ENCODE measurements around the gene TSC22D4. TPM values are rescaled to one million over a fixed set of nuclear protein-coding genes. Genes with fewer than 3 reads are reported as not detected.

TSC22D4 gene
- total and polyA plus RNA-seq, 9 of the 15 experiments (the other 6 are each of a cell fraction or from before 2014, with no cell fraction given) = 0.37 to 107 (median 28.7) TPM

DNA sequence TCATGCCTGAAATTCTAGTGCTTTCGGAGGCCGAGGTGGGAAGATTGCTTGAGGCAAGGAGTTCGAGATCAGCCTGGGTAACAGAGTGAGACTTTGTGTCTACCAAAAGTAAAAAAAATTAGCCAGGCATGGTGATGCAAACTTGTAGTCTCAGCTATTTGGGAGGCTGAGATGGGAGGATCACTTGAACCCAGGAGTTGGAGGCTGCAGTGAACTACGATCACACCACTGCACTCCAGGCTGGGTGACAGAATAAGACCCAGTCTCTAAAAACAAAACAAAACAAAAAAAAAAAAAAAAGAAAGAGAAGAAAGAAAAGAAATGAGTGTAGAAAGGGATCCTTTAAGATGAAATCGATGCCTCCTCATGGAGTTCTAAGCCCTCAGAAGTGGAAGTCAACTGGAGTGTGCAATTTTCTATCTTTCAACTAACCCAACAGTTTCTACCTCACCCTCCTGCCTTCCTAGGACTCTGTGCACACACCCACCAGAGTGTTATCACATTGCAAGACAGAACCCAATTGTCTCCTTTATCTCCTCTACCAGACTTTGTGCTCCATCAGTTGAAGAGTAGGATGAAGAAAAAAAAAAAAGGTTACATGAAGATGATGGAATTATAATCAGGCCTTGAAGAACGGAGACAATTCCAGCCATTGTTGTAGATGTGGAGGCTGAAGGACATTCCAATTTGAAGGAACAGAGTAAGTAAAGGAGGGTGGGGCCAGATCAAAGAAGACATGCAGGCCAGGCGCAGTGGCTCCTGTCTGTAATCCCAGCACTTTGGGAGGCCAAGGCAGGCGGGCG lies 31.6 kb upstream of the TSC22D4 start (continued):
- TF ChIP-seq, protein P1, sequence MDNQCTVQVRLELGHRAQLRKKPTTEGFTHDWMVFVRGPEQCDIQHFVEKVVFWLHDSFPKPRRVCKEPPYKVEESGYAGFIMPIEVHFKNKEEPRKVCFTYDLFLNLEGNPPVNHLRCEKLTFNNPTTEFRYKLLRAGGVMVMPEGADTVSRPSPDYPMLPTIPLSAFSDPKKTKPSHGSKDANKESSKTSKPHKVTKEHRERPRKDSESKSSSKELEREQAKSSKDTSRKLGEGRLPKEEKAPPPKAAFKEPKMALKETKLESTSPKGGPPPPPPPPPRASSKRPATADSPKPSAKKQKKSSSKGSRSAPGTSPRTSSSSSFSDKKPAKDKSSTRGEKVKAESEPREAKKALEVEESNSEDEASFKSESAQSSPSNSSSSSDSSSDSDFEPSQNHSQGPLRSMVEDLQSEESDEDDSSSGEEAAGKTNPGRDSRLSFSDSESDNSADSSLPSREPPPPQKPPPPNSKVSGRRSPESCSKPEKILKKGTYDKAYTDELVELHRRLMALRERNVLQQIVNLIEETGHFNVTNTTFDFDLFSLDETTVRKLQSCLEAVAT (IDR thresholded peaks at IDR 0.05) = 0 out of 4 replicates have a peak, but pooled peaks of 1 of the 2 experiments have one; percentile 61
- TF ChIP-seq ETV6 (IDR thresholded peaks at IDR 0.05; ENCODE audit: borderline replicate concordance in 1 of 2, low read depth in 2 of 2, low read length in 1 of 2) (no peak), ETV6 (CRISPR knock-in tag; IDR thresholded peaks at IDR 0.05; ENCODE audit: borderline replicate concordance) (no peak), TRIM24 (IDR thresholded peaks at IDR 0.05) (peak; percentile 81 to 86), ZBED1 (IDR thresholded peaks at IDR 0.05) (no peak), LARP7 (IDR thresholded peaks at IDR 0.05) (peak; percentile 75; the same call in 1 of the 2 replicates), FOXP1 (CRISPR knock-in tag; IDR thresholded peaks at IDR 0.05) (no peak), SIX5 (IDR thresholded peaks at IDR 0.05; ENCODE audit: borderline replicate concordance in 1 of 2, insufficient read depth in 1 of 2, low read depth in 1 of 2, low read length in 2 of 2) (no peak), TBL1XR1 (IDR thresholded peaks at IDR 0.05; ENCODE audit: low read length in 2 of 2) (peak in 1 of 2 experiments; percentile 78; a peak in 2 of 4 replicates), PYGO2 (tag; IDR thresholded peaks at IDR 0.05) (no peak), SMARCA4 (IDR thresholded peaks at IDR 0.05) (peak; percentile 98), MEIS2 (IDR thresholded peaks at IDR 0.05; ENCODE audit: partially characterized antibody) (peak; percentile 52), POLR2AphosphoS5 (IDR thresholded peaks at IDR 0.05; ENCODE audit: control insufficient read depth, insufficient read depth, low read depth, low read length) (peak; percentile 92), LEF1 (IDR thresholded peaks at IDR 0.05) (peak; percentile 91), CBX3 (IDR thresholded peaks at IDR 0.05; ENCODE audit: borderline replicate concordance in 1 of 2, low read length in 2 of 2) (no peak), CREM (IDR thresholded peaks at IDR 0.05; ENCODE audit: low read depth) (peak; percentile 71), ARID1B (IDR thresholded peaks at IDR 0.05) (peak; percentile 98)
- TF ChIP-seq, protein P2, sequence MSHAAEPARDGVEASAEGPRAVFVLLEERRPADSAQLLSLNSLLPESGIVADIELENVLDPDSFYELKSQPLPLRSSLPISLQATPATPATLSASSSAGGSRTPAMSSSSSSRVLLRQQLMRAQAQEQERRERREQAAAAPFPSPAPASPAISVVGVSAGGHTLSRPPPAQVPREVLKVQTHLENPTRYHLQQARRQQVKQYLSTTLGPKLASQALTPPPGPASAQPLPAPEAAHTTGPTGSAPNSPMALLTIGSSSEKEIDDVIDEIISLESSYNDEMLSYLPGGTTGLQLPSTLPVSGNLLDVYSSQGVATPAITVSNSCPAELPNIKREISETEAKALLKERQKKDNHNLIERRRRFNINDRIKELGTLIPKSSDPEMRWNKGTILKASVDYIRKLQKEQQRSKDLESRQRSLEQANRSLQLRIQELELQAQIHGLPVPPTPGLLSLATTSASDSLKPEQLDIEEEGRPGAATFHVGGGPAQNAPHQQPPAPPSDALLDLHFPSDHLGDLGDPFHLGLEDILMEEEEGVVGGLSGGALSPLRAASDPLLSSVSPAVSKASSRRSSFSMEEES (CRISPR knock-in tag; IDR thresholded peaks at IDR 0.05) = no peak
- TF ChIP-seq, protein P3, sequence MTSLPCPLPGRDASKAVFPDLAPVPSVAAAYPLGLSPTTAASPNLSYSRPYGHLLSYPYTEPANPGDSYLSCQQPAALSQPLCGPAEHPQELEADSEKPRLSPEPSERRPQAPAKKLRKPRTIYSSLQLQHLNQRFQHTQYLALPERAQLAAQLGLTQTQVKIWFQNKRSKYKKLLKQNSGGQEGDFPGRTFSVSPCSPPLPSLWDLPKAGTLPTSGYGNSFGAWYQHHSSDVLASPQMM (CRISPR knock-in tag; IDR thresholded peaks at IDR 0.05) = no peak
- TF ChIP-seq, protein P4, sequence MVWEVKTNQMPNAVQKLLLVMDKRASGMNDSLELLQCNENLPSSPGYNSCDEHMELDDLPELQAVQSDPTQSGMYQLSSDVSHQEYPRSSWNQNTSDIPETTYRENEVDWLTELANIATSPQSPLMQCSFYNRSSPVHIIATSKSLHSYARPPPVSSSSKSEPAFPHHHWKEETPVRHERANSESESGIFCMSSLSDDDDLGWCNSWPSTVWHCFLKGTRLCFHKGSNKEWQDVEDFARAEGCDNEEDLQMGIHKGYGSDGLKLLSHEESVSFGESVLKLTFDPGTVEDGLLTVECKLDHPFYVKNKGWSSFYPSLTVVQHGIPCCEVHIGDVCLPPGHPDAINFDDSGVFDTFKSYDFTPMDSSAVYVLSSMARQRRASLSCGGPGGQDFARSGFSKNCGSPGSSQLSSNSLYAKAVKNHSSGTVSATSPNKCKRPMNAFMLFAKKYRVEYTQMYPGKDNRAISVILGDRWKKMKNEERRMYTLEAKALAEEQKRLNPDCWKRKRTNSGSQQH (CRISPR knock-in tag; IDR thresholded peaks at IDR 0.05) = no peak
- TF ChIP-seq, protein P5, sequence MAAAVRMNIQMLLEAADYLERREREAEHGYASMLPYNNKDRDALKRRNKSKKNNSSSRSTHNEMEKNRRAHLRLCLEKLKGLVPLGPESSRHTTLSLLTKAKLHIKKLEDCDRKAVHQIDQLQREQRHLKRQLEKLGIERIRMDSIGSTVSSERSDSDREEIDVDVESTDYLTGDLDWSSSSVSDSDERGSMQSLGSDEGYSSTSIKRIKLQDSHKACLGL (CRISPR knock-in tag; IDR thresholded peaks at IDR 0.05; ENCODE audit: borderline replicate concordance, poor library complexity, severe bottlenecking) = no peak
- TF ChIP-seq, protein P6, sequence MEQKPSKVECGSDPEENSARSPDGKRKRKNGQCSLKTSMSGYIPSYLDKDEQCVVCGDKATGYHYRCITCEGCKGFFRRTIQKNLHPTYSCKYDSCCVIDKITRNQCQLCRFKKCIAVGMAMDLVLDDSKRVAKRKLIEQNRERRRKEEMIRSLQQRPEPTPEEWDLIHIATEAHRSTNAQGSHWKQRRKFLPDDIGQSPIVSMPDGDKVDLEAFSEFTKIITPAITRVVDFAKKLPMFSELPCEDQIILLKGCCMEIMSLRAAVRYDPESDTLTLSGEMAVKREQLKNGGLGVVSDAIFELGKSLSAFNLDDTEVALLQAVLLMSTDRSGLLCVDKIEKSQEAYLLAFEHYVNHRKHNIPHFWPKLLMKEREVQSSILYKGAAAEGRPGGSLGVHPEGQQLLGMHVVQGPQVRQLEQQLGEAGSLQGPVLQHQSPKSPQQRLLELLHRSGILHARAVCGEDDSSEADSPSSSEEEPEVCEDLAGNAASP (IDR thresholded peaks at IDR 0.05) = no peak

Data from K562 (cell line).